Measurements from ENCODE around the gene TSC22D4.
A peak's percentile ranks its signal among the peaks of the same experiment; 100 is the strongest.

The TSC22D4 gene

GRCh38 chr7:100428967-100429636, 49.9 kb downstream of the TSC22D4 start:
- H3K36me3 Mint-ChIP-seq (ENCODE audit: low read depth) = peaks cover 30% of the 10 kb centered on the region
- H3K9me3 Mint-ChIP-seq = no peaks in the 10 kb centered on the region
- H3K4me3 Mint-ChIP-seq = peak overlapping the region; percentile 91 to 95 (median 94)
- H3K27ac Mint-ChIP-seq = peak overlapping the region; percentile 98 to 100 (median 99)
- peaks cover 31% of the 10 kb centered on the region for H3K4me1 Mint-ChIP-seq
- no peaks in the 10 kb centered on the region for H3K27me3 Mint-ChIP-seq (ENCODE audit: low read depth)
- TF ChIP-seq, protein P1, sequence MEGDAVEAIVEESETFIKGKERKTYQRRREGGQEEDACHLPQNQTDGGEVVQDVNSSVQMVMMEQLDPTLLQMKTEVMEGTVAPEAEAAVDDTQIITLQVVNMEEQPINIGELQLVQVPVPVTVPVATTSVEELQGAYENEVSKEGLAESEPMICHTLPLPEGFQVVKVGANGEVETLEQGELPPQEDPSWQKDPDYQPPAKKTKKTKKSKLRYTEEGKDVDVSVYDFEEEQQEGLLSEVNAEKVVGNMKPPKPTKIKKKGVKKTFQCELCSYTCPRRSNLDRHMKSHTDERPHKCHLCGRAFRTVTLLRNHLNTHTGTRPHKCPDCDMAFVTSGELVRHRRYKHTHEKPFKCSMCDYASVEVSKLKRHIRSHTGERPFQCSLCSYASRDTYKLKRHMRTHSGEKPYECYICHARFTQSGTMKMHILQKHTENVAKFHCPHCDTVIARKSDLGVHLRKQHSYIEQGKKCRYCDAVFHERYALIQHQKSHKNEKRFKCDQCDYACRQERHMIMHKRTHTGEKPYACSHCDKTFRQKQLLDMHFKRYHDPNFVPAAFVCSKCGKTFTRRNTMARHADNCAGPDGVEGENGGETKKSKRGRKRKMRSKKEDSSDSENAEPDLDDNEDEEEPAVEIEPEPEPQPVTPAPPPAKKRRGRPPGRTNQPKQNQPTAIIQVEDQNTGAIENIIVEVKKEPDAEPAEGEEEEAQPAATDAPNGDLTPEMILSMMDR (IDR thresholded peaks at IDR 0.05; ENCODE audit: unreplicated experiment in 3 of 3) = no peak

DNA sequence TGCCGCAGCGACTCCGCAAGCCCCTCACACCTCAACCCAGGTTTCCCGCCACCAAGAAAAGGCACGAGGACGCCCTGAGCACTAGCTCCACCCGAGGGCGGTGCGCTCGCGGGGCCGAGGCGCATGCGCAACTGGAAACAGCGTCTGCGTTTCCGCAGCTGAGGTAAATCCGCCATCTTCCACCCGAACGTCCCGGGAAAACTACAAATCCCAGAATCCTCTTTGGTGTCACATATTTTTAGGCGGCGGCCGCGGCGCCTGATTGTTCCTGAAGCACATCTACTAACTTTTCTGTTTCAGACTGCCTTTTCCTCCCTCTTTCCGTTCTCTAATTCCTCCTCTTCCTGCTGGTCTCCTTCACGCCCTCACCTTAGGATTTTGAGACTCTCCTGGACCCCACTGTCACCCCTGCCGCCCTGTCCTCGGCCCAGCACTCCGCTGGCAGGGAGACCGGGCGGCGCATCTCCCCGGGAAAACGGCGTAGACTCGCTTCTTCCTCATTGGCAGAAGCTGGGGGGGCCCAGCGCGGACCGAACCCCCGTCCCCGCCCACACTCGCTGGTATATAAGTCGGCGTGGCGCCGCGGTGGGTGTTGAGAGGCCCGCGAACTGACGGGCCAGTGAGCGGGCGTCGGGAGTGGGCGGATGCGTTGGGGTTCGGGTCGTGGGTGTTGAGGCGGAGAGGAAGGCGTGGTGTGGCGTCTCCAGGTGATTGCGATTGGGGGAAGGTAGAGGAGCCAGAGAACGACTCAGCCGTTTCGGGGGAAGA, 50.6 kb downstream of the TSC22D4 start, which contains the start of gene ZCWPW1:
Gene ZCWPW1, minus strand, starts transcription at position 505 of the 768 bp plus-strand sequence. CDS start 8,054 bp downstream, outside the sequence.
- peak within 1 kb of the TSS; percentile 91 to 95 (median 94) for H3K4me3 Mint-ChIP-seq
- TF ChIP-seq, protein P1 (IDR thresholded peaks at IDR 0.05; ENCODE audit: unreplicated experiment in 3 of 3) = no peak
- H3K4me1 Mint-ChIP-seq = peaks cover 24% of the 10 kb centered on the region
- H3K9me3 Mint-ChIP-seq = no peaks in the 10 kb centered on the region
- H3K36me3 Mint-ChIP-seq (ENCODE audit: low read depth) = peaks cover 23% of the 10 kb centered on the region
- H3K27me3 Mint-ChIP-seq (ENCODE audit: low read depth) = no peaks in the 10 kb centered on the region
- H3K27ac Mint-ChIP-seq = peak within 1 kb of the TSS; percentile 98 to 100 (median 99)

DNA sequence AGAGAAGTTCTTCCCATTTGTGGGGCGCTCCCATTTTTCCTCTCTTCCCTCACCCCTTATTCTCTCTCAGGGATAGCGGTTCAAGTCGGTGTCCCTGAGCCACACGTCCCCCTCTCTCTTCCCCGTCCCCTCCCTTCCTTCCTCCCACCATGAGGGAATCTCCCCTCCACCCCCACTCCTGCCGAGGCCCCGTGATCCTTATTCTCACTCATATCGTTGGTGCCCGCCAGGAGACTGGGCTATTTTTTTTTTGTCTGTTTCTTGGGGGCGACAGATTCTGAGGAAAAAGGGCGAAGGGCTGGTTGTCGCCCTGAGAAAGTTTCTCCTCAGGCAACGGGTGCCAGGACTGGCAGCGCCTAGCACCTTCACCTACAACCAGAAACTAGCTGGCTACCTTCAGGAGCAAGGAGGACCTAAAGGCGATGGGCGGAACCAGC, 51.2 kb downstream of the TSC22D4 start:
- peak overlapping the region; percentile 91 to 95 (median 94) for H3K4me3 Mint-ChIP-seq
- H3K4me1 Mint-ChIP-seq = peaks cover 21% of the 10 kb centered on the region
- peaks cover 17% of the 10 kb centered on the region for H3K36me3 Mint-ChIP-seq (ENCODE audit: low read depth)
- no peaks in the 10 kb centered on the region for H3K27me3 Mint-ChIP-seq (ENCODE audit: low read depth)
- TF ChIP-seq, protein P1 (IDR thresholded peaks at IDR 0.05; ENCODE audit: unreplicated experiment in 3 of 3) = no peak
- H3K9me3 Mint-ChIP-seq = no peaks in the 10 kb centered on the region
- peak overlapping the region; percentile 98 to 100 (median 99) for H3K27ac Mint-ChIP-seq

DNA sequence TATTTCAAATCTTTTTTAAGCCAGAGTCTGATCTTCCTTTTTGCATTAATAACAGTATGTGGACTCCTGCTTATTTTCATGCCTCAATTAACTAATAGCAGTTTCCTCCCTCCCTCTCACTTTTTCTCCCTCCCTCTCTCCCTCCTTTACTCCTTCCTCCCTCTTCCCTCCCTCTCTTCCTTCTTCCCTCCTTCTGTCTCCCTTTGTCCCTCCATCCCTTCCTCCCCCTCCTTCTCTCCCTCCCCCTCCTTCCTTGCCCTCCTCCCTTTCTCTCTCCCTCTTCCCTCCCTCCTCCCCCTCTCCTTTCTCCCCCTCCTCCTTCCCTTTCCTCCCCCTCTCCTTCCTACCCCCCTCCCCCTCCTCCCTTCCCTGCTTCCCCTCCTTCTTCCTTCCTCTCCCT, 52.5 kb downstream of the TSC22D4 start:
- H3K4me3 Mint-ChIP-seq = peak overlapping the region in 1 of 3 experiments; percentile 35

DNA sequence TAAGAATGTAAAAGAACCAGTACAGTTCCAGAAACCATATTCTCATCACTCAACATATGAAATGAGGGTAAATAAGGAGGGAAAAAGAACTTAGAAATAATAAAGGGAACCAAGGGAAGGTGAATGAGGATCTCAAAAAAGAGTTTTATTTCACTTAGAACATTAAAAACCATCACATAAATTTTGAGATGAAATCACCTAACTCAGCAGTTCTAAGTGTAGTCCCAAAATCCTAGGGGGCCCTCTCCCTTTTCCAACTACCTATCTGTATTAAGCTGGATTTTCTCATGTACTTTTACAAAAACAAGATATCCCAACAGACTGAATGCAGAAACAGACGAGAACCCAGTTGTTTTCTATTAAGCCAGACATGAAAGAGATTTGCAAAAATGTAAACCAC, 53.7 kb downstream of the TSC22D4 start:
- Mint-ChIP-seq H3K36me3 (ENCODE audit: low read depth) (no peaks in the 10 kb centered on the region), H3K9me3 (no peaks in the 10 kb centered on the region), H3K27me3 (ENCODE audit: low read depth) (no peaks in the 10 kb centered on the region), H3K4me1 (peaks cover under 1% of the 10 kb centered on the region), H3K4me3 (peak overlapping the region in 1 of 3 experiments; percentile 67), H3K27ac (peak overlapping the region; percentile 50 to 71 (median 58))
- TF ChIP-seq, protein P1 (IDR thresholded peaks at IDR 0.05; ENCODE audit: unreplicated experiment in 3 of 3) = no peak

More for the DNA sequence above, 52.5 kb downstream of the TSC22D4 start:
- no peaks in the 10 kb centered on the region for H3K9me3 Mint-ChIP-seq
- TF ChIP-seq, protein P1 (IDR thresholded peaks at IDR 0.05; ENCODE audit: unreplicated experiment in 3 of 3) = no peak
- H3K36me3 Mint-ChIP-seq (ENCODE audit: low read depth) = peaks cover 5% of the 10 kb centered on the region
- H3K27ac Mint-ChIP-seq = no peak overlapping the region
- peaks cover 8% of the 10 kb centered on the region for H3K4me1 Mint-ChIP-seq
- H3K27me3 Mint-ChIP-seq (ENCODE audit: low read depth) = no peaks in the 10 kb centered on the region

Measured in nephron (organoid).